Measurements from ENCODE around the gene UNC5C. TPM values are rescaled to one million over a fixed set of nuclear protein-coding genes. Genes with fewer than 3 reads are reported as not detected.

The UNC5C gene
- total RNA-seq, 1 donor from 2014 or later: 76.7 TPM

- Mint-ChIP-seq H3K27ac (peak overlapping the region; percentile 7), H3K27me3 (ENCODE audit: low read depth) (no peaks in the 10 kb centered on the region), H3K4me3 (no peak overlapping the region), H3K36me3 (peaks cover 19% of the 10 kb centered on the region), H3K9me3 (no peaks in the 10 kb centered on the region), H3K4me1 (peaks cover 31% of the 10 kb centered on the region)
- TF ChIP-seq CTCF (IDR thresholded peaks at IDR 0.05; ENCODE audit: unreplicated experiment): no peak
- no peak for DNase-seq (ENCODE audit: low spot score in 2 of 2, unreplicated experiment in 2 of 2)
Measured at GRCh38 chr4:95386410-95386809, 162.4 kb downstream of the UNC5C start.

- no peak overlapping the region for H3K27ac Mint-ChIP-seq
- H3K27me3 Mint-ChIP-seq (ENCODE audit: low read depth): no peaks in the 10 kb centered on the region
Measured at GRCh38 chr4:95381843-95382580, 166.8 kb downstream of the UNC5C start.

GRCh38 chr4:95379633-95380032 is 169.1 kb downstream of the UNC5C start:
- DNase-seq (ENCODE audit: low spot score in 2 of 2, unreplicated experiment in 2 of 2): no peak
- no peak for TF ChIP-seq CTCF (IDR thresholded peaks at IDR 0.05; ENCODE audit: unreplicated experiment)
- H3K36me3 Mint-ChIP-seq: peaks cover 18% of the 10 kb centered on the region
- H3K4me1 Mint-ChIP-seq: peaks cover 14% of the 10 kb centered on the region
- H3K4me3 Mint-ChIP-seq: no peak overlapping the region
- no peak overlapping the region for H3K27ac Mint-ChIP-seq
- H3K27me3 Mint-ChIP-seq (ENCODE audit: low read depth): no peaks in the 10 kb centered on the region
- H3K9me3 Mint-ChIP-seq: no peaks in the 10 kb centered on the region

More at GRCh38 chr4:95381843-95382580, 166.8 kb downstream of the UNC5C start:
- Mint-ChIP-seq H3K9me3 (no peaks in the 10 kb centered on the region), H3K4me1 (peaks cover 17% of the 10 kb centered on the region), H3K4me3 (no peak overlapping the region), H3K36me3 (peaks cover 26% of the 10 kb centered on the region)
- DNase-seq (ENCODE audit: low spot score in 2 of 2, unreplicated experiment in 2 of 2): no peak
- no peak for TF ChIP-seq CTCF (IDR thresholded peaks at IDR 0.05; ENCODE audit: unreplicated experiment)

- Mint-ChIP-seq H3K27ac (peak overlapping the region; percentile 23), H3K36me3 (peaks cover 11% of the 10 kb centered on the region), H3K27me3 (ENCODE audit: low read depth) (no peaks in the 10 kb centered on the region), H3K4me3 (no peak overlapping the region), H3K4me1 (peaks cover 20% of the 10 kb centered on the region), H3K9me3 (no peaks in the 10 kb centered on the region)
- no peak for TF ChIP-seq CTCF (IDR thresholded peaks at IDR 0.05; ENCODE audit: unreplicated experiment)
- no peak for DNase-seq (ENCODE audit: low spot score in 2 of 2, unreplicated experiment in 2 of 2)
Measured at GRCh38 chr4:95377366-95377900, 171.3 kb downstream of the UNC5C start.

- no peaks in the 10 kb centered on the region for H3K36me3 Mint-ChIP-seq
- H3K27me3 Mint-ChIP-seq (ENCODE audit: low read depth): no peaks in the 10 kb centered on the region
- H3K4me1 Mint-ChIP-seq: peaks cover 10% of the 10 kb centered on the region
- H3K9me3 Mint-ChIP-seq: no peaks in the 10 kb centered on the region
- DNase-seq (ENCODE audit: low spot score in 2 of 2, unreplicated experiment in 2 of 2): no peak
- H3K27ac Mint-ChIP-seq: no peak overlapping the region
- H3K4me3 Mint-ChIP-seq: no peak overlapping the region
- TF ChIP-seq CTCF (IDR thresholded peaks at IDR 0.05; ENCODE audit: unreplicated experiment): no peak
Measured at GRCh38 chr4:95371476-95372224, 177.1 kb downstream of the UNC5C start.
